Activated CD4-positive, alpha-beta memory T cell treated with anti-CD3 and anti-CD28 coated beads for 36 hours (primary cell): ENCODE measurements around the gene NBAS. TPM values are rescaled to one million over a fixed set of nuclear protein-coding genes. Genes with fewer than 3 reads are reported as not detected.
A peak's percentile ranks its signal among the peaks of the same experiment; 100 is the strongest.

Source experiments
- CTCF ChIA-PET: fragments of 350-600 bp; sonication (Branson Sonifier 250); formaldehyde crosslinking; loops from one replicate; lab custom pipeline; 2021; ENCODE audit warnings: antibody characterized with exemption, inconsistent platforms; lab: Charles Lee
- POLR2A ChIA-PET: fragments of 350-600 bp; sonication (Branson Sonifier 250); formaldehyde crosslinking; loops from one replicate; lab custom pipeline; 2021; ENCODE audit warnings: antibody characterized with exemption; lab: Charles Lee
- DNase-seq: peaks from one replicate; pipeline ENCODE4 v3.0.0-alpha.2; 2020
- H3K27ac Mint-ChIP-seq: one replicate; pipeline ENCODE4 v1.8.0; 2021; ENCODE audit warnings: mixed read lengths
- H3K27me3 Mint-ChIP-seq: one replicate; pipeline ENCODE4 v1.8.0; 2021; ENCODE audit warnings: mixed read lengths
- H3K36me3 Mint-ChIP-seq: one replicate; pipeline ENCODE4 v1.8.0; 2021; ENCODE audit warnings: mixed read lengths
- H3K4me1 Mint-ChIP-seq: one replicate; pipeline ENCODE4 v1.8.0; 2021; ENCODE audit warnings: low read depth, mixed read lengths
- H3K4me3 Mint-ChIP-seq: one replicate; pipeline ENCODE4 v1.8.0; 2021; ENCODE audit warnings: mild to moderate bottlenecking, mixed read lengths
- H3K9me3 Mint-ChIP-seq: one replicate; pipeline ENCODE4 v1.8.0; 2021; ENCODE audit warnings: mixed read lengths
- intact Hi-C: fragments of 100-400 bp; cut with micrococcal nuclease; formaldehyde crosslinking; loops from one replicate; pipeline ENCODE4 v1.15.1; 2023
- total RNA-seq, 2 experiments: library from RNA; stranded (reverse); gene quantifications; one replicate each; pipeline ENCODE4 v1.2.3, GENCODE V29; 2021

Gene NBAS
- total RNA-seq, 2 experiments from 2014 or later = 40.1 to 44.0 TPM

- peaks cover 6% of the 10 kb centered on the region for H3K27me3 Mint-ChIP-seq
- H3K4me1 Mint-ChIP-seq = no peaks in the 10 kb centered on the region
- no peak for DNase-seq
- no peaks in the 10 kb centered on the region for H3K36me3 Mint-ChIP-seq
- CTCF ChIA-PET = no interaction called here
- no peak overlapping the region for H3K27ac Mint-ChIP-seq
- POLR2A ChIA-PET = no interaction called here
- H3K9me3 Mint-ChIP-seq = no peaks in the 10 kb centered on the region
- H3K4me3 Mint-ChIP-seq = no peak overlapping the region
- intact Hi-C loops = loop anchor here (10.0 kb wide), 1 partner anchor 101 kb away; no protein-coding TSS in a partner anchor
These were observed 405.1 kb downstream of the NBAS start for GRCh38 chr2:15155959-15156574.

- Mint-ChIP-seq H3K9me3 (no peaks in the 10 kb centered on the region), H3K36me3 (no peaks in the 10 kb centered on the region), H3K4me3 (no peak overlapping the region)
These were observed 406.8 kb downstream of the NBAS start for GRCh38 chr2:15154297-15154696.

DNA sequence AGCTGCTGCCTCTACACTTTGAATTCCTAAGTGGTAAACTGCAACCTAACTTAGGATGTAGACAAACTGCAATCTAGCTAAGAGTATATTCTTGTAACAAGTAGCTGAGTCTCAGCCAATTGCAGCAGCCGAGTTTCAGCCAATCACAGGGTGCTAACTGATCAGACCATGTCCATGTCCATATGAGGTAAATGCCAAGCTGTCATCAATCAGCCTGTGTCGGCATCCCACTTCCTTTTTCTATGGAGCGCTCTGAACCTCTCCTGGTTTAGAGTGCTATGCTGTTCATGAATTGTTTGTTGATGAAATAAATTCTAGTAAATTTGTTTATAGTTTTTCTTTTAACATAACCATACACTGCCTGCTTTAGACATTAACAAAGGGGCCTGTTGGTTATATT, 408.8 kb downstream of the NBAS start:
- H3K4me3 Mint-ChIP-seq = no peak overlapping the region
- H3K9me3 Mint-ChIP-seq = no peaks in the 10 kb centered on the region
- H3K36me3 Mint-ChIP-seq = no peaks in the 10 kb centered on the region
- ChIA-PET POLR2A (no interaction called here), CTCF (no interaction called here)
- intact Hi-C loops = loop anchor here (10.0 kb wide), 1 partner anchor 98 kb away; no protein-coding TSS in a partner anchor
- peaks cover 3% of the 10 kb centered on the region for H3K27me3 Mint-ChIP-seq
- H3K27ac Mint-ChIP-seq = no peak overlapping the region
- no peak for DNase-seq
- H3K4me1 Mint-ChIP-seq = no peaks in the 10 kb centered on the region

More at GRCh38 chr2:15154297-15154696, 406.8 kb downstream of the NBAS start:
- intact Hi-C loops = loop anchor here (10.0 kb wide), 1 partner anchor 99 kb away; no protein-coding TSS in a partner anchor
- no peak for DNase-seq
- H3K27me3 Mint-ChIP-seq = peaks cover 3% of the 10 kb centered on the region
- POLR2A ChIA-PET = no interaction called here
- CTCF ChIA-PET = interaction anchor here (1.1 kb wide), 1 partner anchor 12 kb away, joined by 4 read pairs; no protein-coding TSS in a partner anchor
- no peaks in the 10 kb centered on the region for H3K4me1 Mint-ChIP-seq
- H3K27ac Mint-ChIP-seq = no peak overlapping the region

- no peaks in the 10 kb centered on the region for H3K9me3 Mint-ChIP-seq
These were observed 412.1 kb downstream of the NBAS start for GRCh38 chr2:15149063-15149462.

DNA sequence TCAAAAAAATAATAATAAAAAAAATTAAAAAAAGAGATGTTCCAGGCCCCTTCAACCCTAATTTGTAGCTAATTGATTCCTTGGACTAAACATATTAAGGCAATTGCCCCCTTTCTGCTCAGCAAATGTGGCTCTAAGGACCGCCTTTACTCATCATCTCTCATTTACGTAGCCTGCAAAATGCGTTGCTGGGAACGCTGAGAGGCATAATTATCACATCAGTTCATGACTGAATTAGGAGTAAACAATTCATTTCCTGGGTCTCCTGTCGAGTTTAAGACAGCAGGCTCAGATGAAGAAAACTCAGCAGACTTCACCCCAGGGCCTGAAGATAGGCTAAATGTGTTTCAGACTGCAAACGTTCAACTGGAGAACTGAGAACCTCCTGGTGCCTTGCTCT, 413.5 kb downstream of the NBAS start:
- no peak for DNase-seq
- Mint-ChIP-seq H3K9me3 (no peaks in the 10 kb centered on the region), H3K36me3 (no peaks in the 10 kb centered on the region), H3K27ac (no peak overlapping the region), H3K27me3 (no peaks in the 10 kb centered on the region), H3K4me1 (peaks cover 10% of the 10 kb centered on the region), H3K4me3 (no peak overlapping the region)
- intact Hi-C loops = no loop called here
- POLR2A ChIA-PET = no interaction called here
- CTCF ChIA-PET = interaction anchor here (1.3 kb wide), 1 partner anchor 13 kb away, joined by 4 read pairs; no protein-coding TSS in a partner anchor

More at GRCh38 chr2:15149063-15149462, 412.1 kb downstream of the NBAS start:
- no peak for DNase-seq
- Mint-ChIP-seq H3K27ac (no peak overlapping the region), H3K36me3 (no peaks in the 10 kb centered on the region), H3K4me3 (no peak overlapping the region), H3K27me3 (no peaks in the 10 kb centered on the region), H3K4me1 (peaks cover 4% of the 10 kb centered on the region)
- intact Hi-C loops = no loop called here
- ChIA-PET CTCF (no interaction called here), POLR2A (no interaction called here)

DNA sequence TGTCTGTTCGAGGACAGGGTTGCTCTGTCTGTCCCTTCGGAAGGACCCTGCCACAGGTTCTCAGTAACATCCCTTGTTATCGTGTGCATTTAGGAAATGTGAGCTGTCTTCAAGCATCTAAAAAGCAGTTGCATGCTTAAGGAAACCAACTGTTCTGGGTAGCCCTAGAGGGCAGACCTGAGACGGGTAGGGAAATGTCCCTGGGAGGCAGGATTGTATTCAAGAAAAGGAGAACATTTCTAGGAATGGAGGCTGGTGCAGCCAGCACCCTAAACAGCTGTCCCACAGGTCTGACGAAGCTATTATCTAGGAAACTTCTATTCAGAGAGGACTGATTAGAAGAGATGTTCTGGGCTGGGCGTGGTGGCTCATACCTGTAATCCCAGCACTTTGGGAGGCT, 414.2 kb downstream of the NBAS start:
- intact Hi-C loops = no loop called here
- Mint-ChIP-seq H3K9me3 (no peaks in the 10 kb centered on the region), H3K27me3 (no peaks in the 10 kb centered on the region), H3K27ac (no peak overlapping the region), H3K4me3 (no peak overlapping the region), H3K4me1 (peaks cover 17% of the 10 kb centered on the region), H3K36me3 (no peaks in the 10 kb centered on the region)
- DNase-seq = no peak
- ChIA-PET POLR2A (no interaction called here), CTCF (interaction anchor here (1.3 kb wide), 1 partner anchor 13 kb away, joined by 4 read pairs; no protein-coding TSS in a partner anchor)

DNA sequence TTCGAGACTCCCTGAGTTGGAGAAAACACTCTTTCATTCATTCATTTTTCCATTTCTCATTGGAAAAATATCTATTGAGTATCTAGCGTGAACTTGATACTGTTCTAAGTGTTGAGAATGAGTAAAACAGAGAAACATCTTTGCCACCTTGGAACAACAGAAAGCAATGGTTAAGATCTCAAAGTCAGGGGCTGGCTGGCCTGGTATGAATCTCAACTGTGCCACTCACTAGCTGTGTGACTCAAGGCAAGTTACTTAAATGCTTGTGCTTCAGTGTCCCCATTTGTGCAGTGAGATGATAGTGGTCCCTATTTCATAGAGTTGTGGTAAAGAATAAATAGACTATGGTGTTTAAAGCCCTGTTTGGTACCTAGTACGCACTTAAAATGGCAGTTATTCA, 415.2 kb downstream of the NBAS start:
- Mint-ChIP-seq H3K27me3 (no peaks in the 10 kb centered on the region), H3K9me3 (no peaks in the 10 kb centered on the region), H3K4me3 (no peak overlapping the region), H3K27ac (no peak overlapping the region), H3K4me1 (peaks cover 27% of the 10 kb centered on the region), H3K36me3 (no peaks in the 10 kb centered on the region)
- CTCF ChIA-PET = interaction anchor here (1.4 kb wide), 1 partner anchor 14 kb away, joined by 4 read pairs; no protein-coding TSS in a partner anchor
- intact Hi-C loops = no loop called here
- DNase-seq = peak; percentile 26
- POLR2A ChIA-PET = no interaction called here

GRCh38 chr2:15145046-15145817, 415.9 kb downstream of the NBAS start:
- intact Hi-C loops = no loop called here
- Mint-ChIP-seq H3K9me3 (no peaks in the 10 kb centered on the region), H3K27ac (no peak overlapping the region), H3K27me3 (no peaks in the 10 kb centered on the region), H3K4me1 (peaks cover 28% of the 10 kb centered on the region), H3K36me3 (no peaks in the 10 kb centered on the region), H3K4me3 (no peak overlapping the region)
- no peak for DNase-seq
- ChIA-PET POLR2A (no interaction called here), CTCF (interaction anchor here (1.4 kb wide), 1 partner anchor 15 kb away, joined by 4 read pairs; no protein-coding TSS in a partner anchor)

- peaks cover 3% of the 10 kb centered on the region for H3K36me3 Mint-ChIP-seq
- peak; percentile 89 for DNase-seq
- CTCF ChIA-PET = interaction anchor here (0.6 to 1.6 kb wide), 2 partner anchors 13 to 237 kb away, joined by 3 to 4 read pairs; no protein-coding TSS in a partner anchor
- POLR2A ChIA-PET = no interaction called here
- intact Hi-C loops = loop anchor here (1.0 kb wide), 4 partner anchors 31 to 449 kb away; partner anchors contain the start of genes DDX1 and NBAS
- H3K4me1 Mint-ChIP-seq = peaks cover 28% of the 10 kb centered on the region
- H3K27me3 Mint-ChIP-seq = no peaks in the 10 kb centered on the region
- peak overlapping the region; percentile 52 for H3K4me3 Mint-ChIP-seq
- peaks cover 6% of the 10 kb centered on the region for H3K9me3 Mint-ChIP-seq
- peak overlapping the region; percentile 83 for H3K27ac Mint-ChIP-seq
These were observed 419.0 kb downstream of the NBAS start for GRCh38 chr2:15142069-15142689.

DNA sequence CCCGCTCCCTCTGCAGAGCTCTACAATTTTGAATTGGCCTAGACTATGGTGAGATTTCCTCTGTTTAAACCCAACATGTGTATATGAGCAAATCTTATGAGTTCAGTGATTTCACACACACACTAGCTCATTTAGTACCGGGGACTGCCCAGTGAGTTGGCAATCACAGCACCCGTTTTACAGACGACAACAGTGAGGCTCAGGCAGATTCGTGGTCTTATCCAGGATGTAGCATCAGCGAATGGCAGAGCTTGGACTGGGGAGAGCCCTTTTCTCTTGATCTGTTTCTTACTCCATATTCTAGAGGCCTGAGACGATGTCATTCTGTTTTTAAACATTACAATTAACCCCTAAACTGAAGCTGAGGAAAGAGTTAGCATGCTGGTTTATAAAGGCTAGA, 419.9 kb downstream of the NBAS start:
- Mint-ChIP-seq H3K4me1 (peaks cover 28% of the 10 kb centered on the region), H3K27me3 (no peaks in the 10 kb centered on the region), H3K4me3 (no peak overlapping the region), H3K9me3 (peaks cover 8% of the 10 kb centered on the region), H3K36me3 (peaks cover 3% of the 10 kb centered on the region), H3K27ac (peak overlapping the region; percentile 83)
- POLR2A ChIA-PET = no interaction called here
- CTCF ChIA-PET = interaction anchor here (0.6 kb wide), 1 partner anchor 236 kb away, joined by 3 read pairs; no protein-coding TSS in a partner anchor
- intact Hi-C loops = no loop called here
- DNase-seq = peak; percentile 28

GRCh38 chr2:15136639-15137038, 424.5 kb downstream of the NBAS start:
- no peak for DNase-seq
- CTCF ChIA-PET = no interaction called here
- POLR2A ChIA-PET = no interaction called here
- Mint-ChIP-seq H3K4me1 (peaks cover 8% of the 10 kb centered on the region), H3K36me3 (peaks cover 3% of the 10 kb centered on the region), H3K27ac (no peak overlapping the region), H3K27me3 (peaks cover 2% of the 10 kb centered on the region), H3K9me3 (peaks cover 8% of the 10 kb centered on the region), H3K4me3 (no peak overlapping the region)
- intact Hi-C loops = no loop called here

DNA sequence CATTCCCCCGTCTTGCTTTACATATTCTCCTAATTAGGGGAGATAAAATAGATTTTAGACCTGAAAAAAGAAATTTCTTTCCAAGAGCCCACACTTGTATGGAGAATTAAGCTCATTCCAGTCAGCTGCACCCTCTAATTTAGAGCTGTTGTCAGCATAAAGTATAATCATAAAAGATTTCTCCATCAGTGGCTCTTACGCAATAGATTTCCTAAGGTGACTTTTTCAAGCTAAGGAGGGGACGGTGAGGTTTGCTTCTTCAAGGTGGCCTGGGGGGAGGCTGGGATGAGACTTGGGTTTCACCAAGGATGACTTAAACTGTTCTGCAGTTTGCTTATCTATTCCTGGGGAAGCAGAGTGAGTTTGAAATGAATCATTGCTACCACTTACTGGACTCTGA, 426.2 kb downstream of the NBAS start:
- Mint-ChIP-seq H3K36me3 (peaks cover 2% of the 10 kb centered on the region), H3K4me1 (no peaks in the 10 kb centered on the region), H3K27ac (no peak overlapping the region), H3K27me3 (peaks cover 2% of the 10 kb centered on the region), H3K4me3 (no peak overlapping the region), H3K9me3 (peaks cover 7% of the 10 kb centered on the region)
- intact Hi-C loops = no loop called here
- ChIA-PET POLR2A (no interaction called here), CTCF (no interaction called here)
- no peak for DNase-seq
